ENCODE measurements around the gene CLIC3.

CLIC3 gene

DNA sequence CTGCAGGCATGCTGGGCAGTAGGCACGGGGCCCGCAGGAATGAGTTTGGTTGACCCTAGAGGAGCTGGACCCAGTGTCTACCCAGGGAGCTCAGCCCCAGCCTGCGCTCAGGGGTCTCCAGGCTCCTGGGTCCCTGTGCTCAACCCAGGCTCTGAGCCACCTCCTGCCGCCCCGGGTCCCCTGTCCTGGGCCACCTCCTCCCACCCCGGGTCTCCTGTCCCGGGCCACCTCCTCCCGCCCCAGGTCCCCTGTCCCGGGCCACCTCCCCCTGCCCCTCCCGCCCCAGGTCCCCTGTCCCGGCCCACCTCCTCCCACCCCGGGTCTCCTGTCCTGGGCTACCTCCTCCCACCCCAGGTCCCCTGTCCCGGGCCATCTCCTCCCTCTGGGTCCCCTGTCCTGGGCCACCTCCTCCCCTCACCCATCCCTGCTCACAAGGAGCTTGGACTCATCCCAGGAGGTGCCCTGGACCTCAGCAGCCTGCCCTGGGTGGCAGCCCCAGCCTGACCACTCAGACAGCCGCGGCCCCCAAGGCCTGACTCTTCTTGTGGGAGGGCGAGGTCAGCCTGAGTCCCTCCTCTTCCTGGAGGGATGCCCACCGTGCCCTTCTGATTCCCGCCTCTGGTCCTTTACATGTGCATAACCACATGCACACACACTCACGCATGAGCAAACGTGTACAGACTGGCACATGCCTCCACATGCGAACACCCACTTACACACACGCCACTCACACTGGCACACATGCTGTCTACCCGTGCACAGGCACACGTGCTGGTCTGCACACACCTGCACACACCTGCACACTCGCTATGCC, 41.9 kb downstream of the CLIC3 start:
- no peak for DNase-seq (ENCODE audit: low read depth in 2 of 2, low spot score in 1 of 2)

DNA sequence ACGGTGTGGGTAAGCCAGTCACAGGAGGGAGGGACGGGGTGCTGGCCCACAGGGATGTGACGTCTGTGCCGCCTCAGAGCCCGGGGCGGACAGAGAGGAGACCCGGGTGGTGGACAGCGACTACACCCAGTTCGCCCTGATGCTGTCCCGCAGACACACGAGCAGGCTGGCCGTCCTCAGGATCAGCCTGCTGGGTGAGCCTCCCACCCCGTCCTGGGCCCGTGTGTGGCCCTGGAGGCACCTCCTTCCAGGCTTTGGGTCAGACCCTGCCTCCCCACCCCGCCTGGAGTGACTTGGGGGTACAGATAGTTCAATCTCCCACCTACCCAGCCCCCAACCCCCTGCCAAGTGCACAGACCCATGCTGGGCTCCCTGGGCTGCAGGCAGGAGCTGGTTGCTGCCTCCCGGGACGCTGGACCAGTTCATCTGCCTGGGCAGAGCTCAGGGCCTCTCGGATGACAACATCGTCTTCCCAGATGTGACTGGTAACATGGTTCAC, 42.5 kb downstream of the CLIC3 start:
- DNase-seq (ENCODE audit: low read depth in 2 of 2, low spot score in 1 of 2) = no peak

DNA sequence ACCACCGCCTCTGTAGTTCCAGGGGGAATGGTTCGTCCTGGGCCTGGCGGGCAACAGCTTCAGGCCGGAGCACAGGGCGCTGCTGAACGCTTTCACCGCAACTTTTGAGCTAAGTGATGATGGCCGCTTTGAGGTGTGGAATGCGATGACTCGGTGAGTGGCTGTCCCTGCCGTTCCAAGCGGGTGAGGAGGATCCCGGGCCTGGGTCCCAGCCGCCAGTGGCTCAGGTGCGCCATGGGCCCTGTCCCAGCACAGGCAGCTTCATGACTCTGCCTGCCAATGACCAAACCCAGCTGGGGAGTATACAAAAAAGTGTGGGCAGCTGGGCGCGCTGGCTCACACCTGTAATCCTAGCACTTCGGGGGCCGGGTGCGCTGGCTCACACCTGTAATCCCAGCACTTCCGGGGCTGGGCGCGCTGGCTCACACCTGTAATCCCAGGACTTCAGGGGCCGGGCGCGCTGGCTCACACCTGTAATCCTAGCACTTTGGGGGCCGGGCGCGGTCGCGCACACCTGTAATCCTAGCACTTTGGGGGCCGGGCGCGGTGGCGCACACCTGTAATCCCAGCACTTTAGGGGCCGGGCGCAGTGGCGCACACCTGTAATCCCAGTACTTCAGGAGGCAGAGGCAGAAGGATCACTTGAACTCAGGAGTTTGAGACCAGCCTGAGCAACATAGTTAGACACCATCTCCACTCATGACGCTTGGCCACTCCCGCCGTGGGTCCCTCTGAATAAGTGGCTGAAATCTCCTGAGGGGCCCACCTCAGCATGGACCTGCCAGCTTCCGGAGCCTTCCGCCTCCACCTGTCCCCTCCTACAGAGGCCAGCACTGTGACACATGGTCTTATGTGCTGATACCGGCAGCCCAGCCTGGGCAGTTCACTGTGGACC, 43.2 kb downstream of the CLIC3 start:
- no peak for DNase-seq (ENCODE audit: low read depth in 2 of 2, low spot score in 1 of 2)

DNA sequence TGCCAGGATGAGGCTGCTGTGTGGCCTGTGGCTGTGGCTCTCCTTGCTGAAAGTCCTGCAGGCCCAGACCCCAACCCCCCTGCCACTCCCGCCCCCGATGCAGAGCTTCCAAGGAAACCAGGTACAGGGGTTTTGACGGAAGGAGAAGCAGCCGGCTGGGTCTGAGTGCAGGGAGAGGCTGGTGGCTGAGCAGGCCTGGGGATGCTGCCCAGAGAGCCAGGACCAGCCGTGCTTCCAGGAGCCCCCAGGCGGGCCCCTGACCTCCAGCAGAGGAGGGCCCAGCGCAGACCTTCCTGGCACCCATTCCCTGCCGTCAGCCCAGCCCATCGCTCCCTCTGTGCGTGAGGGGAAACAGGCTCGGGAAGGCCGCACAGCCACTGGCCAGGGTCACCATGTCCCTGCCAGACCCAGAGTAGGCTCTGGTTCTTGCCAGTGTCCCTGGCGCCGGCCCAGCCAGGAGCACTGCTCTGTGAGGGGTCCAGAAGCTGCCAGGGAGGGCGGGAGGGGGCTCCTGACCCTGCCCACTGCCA, 44.0 kb downstream of the CLIC3 start:
- DNase-seq (ENCODE audit: low read depth in 2 of 2, low spot score in 1 of 2) = no peak

DNA sequence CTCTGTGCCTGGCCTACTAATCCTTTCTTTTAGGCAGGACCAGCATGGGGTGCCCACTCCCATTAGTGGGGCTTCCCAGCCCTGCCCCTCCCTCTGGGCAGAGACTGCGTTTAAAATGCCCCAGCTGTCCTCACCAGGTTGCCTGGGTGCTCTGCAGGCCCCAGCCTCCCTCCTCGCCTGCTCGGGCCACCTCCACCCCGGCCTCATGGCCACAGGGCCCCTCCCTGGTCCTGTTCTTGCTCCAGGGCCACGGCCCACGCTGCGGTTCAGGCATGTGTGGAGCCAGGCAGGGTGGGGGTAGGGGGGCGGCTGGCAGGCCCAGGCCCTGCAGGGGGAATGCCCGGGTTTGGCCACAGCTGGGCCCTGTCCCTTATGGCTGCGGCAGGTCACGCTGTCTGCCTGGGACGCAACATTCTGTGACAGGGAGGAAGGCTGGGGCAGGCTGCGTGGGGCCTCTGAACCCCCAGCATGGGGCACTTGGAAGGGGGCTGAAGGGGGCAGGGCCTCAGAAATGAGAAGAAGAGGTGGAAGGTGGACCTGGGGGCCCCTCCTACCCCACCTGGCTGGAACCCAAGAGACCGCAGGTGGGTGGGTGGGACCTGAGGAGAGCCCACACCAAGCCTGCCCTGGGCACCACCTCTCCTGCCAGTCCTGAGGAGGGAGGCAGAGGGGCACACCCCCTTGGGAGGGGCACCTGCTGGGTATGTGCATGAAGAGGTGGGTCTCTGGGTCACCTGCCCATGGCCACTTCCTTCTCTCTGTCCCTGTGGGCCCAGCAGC, 44.6 kb downstream of the CLIC3 start, which contains the start of gene LCN12:
Gene LCN12, plus strand, starts transcription at position 733 of the 780 bp plus-strand sequence. CDS start 55 bp downstream, outside the sequence.
- DNase-seq (ENCODE audit: low read depth in 2 of 2, low spot score in 1 of 2) = no peak

DNA sequence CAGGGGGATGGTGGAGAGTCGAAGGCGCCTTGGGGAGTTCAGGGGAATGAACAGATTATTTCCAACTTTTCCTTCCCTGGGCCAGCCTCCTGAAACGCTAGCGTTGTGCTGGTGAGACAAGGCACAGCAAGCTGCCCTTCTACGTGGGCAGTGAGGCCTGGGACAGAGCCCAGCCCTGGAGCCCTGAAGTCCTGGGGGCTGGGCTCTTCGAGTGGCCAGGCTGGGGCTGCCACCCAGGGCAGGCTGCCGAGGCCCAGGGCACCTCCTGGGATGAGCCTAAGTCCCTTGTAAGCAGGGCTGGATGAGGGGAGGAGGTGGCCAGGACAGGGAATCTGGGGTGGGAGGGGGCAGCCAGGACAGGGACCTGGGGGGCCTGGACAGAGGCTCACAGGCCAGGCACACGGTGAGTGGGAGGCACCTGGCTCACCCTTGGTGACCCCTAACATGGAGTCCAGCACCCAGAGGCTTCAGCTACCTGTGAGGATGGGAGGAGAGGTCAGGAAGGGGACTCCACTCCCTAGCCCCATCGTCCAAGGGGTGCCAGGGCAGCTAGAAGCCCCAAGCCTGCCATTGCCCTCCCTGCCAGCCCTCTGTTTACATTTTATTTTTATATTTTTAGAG, 45.6 kb downstream of the CLIC3 start:
- DNase-seq (ENCODE audit: low read depth in 2 of 2, low spot score in 1 of 2) = no peak

DNA sequence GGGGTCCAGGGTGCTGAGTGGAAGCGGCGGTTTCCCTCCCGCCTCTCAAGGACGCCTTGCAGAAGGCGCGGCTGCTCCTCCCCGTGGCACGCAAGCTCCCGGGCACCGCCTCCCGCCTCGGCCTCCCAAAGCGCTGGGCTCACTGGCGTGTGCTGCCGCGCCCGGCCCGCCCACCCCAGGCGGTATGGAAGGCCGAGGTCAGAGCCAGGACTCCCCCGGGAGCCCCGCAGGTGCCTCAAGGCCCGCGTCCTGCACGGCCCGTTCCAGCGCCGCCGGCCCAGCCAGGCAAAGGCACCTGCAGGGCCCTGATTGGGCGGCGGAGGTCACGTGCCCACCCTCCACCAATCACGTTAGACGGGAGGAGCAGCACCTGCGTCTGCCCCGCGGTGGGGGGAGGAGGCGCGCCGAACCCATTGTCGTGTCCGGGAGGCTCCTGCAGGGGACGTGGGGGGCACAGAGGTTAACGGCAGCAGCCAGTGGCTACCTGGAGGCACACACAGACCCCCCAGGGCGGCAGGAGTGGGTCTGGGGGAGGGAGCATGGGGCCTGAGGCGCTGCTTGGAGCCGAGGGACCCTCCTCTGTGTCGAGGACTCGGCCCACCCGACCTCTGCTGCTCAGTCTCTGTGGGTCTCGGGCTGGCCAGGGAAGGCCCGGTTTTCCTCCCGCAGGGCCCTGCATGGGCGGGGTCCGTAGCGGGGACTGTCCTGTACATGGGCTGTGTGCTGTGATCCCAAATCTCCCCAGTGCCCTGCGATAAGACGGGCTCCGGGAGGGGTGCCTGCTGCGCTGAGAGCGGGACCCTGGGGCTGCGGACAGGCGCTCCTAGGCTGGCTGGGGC, 46.3 kb downstream of the CLIC3 start:
- peak; percentile 93 to 95 for DNase-seq (ENCODE audit: low read depth in 2 of 2, low spot score in 1 of 2)

DNA sequence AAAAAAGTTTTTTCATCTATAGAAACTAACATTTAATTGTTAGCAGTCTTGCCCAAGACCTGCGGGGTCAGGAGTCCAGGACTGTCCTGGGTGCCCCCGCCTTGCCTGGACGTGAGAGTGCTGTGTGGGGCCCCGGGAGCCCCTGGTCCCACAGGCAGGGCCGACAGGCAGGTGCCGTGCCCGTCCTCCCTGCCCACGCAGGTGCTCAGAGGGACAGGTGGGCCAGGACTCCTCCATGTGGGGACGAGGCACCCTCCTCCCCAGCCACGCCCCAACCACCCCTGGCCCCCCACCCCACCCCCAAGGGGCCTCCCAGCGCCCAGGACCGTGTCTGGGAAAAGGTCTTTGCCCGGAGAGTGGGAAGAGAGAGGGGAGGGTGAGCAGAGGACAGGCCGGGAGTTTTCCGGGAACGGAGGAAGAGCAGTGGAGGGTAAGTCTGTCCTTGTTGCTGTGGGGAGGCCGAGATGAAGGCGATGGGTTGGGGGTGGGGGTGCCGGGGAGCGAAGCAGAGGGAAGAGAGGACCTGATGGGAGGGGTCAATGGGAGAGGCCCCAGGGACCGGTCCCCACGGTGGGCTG, 47.0 kb downstream of the CLIC3 start:
- no peak for DNase-seq (ENCODE audit: low read depth in 2 of 2, low spot score in 1 of 2)

DNA sequence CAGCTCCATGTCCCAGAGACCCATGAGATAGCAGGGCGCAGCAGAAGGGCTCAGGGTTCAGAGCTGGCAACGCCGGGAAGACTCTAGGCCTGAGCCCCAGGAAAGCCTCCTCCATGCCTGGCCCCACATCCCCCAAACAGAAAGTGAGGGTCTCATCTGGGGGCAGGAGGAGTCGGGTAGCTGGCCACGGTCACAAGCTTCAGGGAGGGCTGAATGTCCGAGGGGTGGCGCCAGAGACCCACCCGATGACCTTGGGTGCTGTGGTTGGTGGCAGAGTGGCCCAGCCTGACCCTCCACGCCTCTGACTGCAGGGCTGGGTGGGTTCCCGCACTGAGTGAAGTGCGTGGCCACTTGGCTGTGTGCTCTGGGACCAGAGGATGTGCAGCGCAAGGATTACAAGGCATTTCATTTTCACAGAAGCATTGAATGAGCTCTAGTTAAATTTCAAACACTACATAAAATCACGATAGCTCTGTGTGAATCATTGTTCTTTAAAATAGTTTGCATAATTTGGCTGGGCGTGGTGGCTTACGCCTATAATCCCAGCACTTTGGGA, 48.3 kb downstream of the CLIC3 start:
- no peak for DNase-seq (ENCODE audit: low read depth in 2 of 2, low spot score in 1 of 2)

DNA sequence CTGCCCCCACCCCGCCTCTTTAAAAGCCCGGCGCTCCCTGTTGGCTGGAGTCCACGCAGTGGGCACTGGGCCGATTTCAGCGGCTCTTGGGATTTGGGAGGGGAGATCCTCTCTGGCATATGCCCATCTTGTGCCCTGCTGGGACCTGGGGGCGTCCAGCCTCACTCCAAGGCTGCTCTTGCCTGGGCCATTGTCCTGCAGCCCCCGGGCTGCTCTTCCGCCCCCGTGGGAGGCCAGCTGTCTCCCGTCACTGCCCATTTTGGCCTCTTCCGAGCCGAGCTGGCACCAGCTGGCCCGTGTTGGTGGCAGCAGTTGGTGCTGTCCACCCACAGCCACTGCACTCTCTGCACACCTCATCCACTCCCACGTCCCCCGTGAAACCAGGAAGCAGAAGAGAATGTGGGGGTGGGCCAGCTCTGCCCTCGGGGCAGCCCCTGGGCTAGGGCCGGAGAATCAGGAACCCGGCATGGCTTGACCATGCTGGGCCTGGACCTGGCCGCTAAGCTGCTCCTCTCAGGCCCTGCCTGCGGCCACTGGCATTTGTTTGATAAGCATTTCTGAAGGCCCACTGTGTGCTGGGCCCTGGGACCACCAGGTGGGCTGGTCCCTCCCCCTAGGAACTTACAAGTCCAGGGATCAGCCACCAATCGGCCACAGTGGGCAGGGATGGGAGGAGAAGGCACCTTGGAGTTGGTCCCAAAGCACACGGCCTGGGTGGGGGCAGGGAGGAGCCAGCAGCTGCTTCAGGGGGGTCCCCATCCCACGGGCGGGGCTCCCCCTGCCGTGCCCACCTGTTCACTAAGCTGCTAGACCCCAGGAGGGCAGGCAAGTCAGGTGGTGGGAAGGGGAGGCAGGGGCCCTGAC, 49.1 kb downstream of the CLIC3 start:
- DNase-seq (ENCODE audit: low read depth in 2 of 2, low spot score in 1 of 2) = no peak

DNA sequence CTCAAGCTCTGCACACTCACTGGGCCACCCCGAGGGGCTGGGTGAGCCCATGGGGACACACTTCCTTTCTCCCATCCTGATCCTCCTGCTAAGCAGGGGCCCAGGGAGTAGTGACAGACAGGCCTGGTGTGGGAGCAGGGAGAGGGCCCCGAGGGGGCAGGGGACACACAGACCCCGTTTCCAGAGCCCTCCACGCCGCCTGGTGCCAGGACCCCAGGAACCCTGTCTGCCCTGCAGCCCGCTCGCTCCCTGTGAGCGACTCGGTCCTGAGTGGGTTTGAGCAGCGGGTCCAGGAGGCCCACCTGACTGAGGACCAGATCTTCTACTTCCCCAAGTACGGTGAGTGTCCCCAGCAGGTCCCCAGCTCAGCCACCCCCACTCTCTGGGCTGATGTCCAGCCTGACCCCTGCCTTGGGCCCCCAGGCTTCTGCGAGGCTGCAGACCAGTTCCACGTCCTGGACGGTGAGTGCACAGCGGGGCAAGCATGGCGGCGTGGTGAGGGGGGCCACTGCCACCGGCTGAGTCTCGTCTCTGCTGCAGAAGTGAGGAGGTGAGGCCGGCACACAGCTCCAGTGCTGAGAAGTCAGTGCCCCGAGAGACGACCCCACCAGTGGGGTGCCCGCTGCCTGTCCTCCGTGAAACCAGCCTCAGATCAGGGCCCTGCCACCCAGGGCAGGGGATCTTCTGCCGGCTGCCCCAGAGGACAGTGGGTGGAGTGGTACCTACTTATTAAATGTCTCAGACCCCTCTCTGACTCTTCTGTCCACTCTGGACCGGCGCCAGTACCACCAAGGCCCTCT, 49.9 kb downstream of the CLIC3 start:
- DNase-seq (ENCODE audit: low read depth in 2 of 2, low spot score in 1 of 2) = no peak

DNA sequence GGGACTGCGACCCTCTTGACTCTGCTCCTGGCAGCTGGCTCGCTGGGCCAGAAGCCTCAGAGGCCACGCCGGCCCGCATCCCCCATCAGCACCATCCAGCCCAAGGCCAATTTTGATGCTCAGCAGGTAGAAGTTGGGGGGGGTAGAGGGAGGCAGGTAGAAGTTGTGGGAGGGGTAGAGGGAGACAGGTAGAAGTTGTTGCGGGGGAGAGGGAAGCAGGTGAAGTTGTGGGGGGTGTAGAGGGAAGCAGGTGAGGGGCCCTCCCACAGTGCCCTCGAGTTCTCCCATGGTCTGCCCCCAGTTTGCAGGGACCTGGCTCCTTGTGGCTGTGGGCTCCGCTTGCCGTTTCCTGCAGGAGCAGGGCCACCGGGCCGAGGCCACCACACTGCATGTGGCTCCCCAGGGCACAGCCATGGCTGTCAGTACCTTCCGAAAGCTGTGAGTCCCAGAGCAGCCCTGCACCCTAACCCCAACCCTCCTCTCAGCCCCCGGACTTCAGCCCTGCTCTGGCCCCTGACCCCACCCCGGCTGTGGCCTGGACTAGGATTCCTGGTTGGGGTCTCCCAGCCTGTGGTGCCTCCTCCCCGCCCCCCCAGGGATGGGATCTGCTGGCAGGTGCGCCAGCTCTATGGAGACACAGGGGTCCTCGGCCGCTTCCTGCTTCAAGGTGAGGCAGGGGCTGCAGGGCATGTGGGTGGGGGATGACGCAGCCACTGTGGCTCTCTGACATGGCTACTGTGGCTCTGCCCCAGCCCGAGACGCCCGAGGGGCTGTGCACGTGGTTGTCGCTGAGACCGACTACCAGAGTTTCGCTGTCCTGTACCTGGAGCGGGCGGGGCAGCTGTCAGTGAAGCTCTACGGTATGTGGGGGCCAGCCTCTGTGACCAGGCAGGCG, 50.8 kb downstream of the CLIC3 start:
- no peak for DNase-seq (ENCODE audit: low read depth in 2 of 2, low spot score in 1 of 2)
